ENCODE results near the gene PLEKHB1.

GRCh38 chr11:73635721-73636120, 10.7 kb upstream of the PLEKHB1 start:
- no peak for TF ChIP-seq CTCF (IDR thresholded peaks at IDR 0.05 in 4 of 5, conservative IDR thresholded peaks at IDR 0.05 in 1 of 5)
- TF ChIP-seq POLR2A (IDR thresholded peaks at IDR 0.05): no peak

All from gastrocnemius medialis (tissue), 4 donors.